Ovary (tissue), 3 donors: Measurements from ENCODE around the gene ANKS1B.

Source experiments
- EP300 ChIP-seq: sonication (generic); formaldehyde crosslinking; IDR thresholded peaks from one replicate; pipeline ENCODE4 v1.6.1; 2017; ENCODE audit warnings: antibody characterized with exemption
- TF ChIP-seq, protein P1 (sequence below), 3 donors: fragments of 450-650 bp in 2 of 3; fragments of 200-600 bp in 1 of 3; IDR thresholded peaks; one replicate each; pipeline versions ENCODE4 v1.5.1 to v1.8.0; 2016 to 2022; ENCODE audit warnings: antibody characterized with exemption in 3 of 3, mild to moderate bottlenecking in 1 of 3
- donor health status: DM: no; HTN: no; CAD: no.

- TF ChIP-seq, protein P1, sequence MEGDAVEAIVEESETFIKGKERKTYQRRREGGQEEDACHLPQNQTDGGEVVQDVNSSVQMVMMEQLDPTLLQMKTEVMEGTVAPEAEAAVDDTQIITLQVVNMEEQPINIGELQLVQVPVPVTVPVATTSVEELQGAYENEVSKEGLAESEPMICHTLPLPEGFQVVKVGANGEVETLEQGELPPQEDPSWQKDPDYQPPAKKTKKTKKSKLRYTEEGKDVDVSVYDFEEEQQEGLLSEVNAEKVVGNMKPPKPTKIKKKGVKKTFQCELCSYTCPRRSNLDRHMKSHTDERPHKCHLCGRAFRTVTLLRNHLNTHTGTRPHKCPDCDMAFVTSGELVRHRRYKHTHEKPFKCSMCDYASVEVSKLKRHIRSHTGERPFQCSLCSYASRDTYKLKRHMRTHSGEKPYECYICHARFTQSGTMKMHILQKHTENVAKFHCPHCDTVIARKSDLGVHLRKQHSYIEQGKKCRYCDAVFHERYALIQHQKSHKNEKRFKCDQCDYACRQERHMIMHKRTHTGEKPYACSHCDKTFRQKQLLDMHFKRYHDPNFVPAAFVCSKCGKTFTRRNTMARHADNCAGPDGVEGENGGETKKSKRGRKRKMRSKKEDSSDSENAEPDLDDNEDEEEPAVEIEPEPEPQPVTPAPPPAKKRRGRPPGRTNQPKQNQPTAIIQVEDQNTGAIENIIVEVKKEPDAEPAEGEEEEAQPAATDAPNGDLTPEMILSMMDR (IDR thresholded peaks at IDR 0.05) = no peak
- no peak for TF ChIP-seq EP300
These were observed at the start of gene ANKS1B for GRCh38 chr12:99984271-99985128.
